Right renal cortex interstitium (tissue), 3 donors: ENCODE results near the gene F10. TPM values are rescaled to one million over a fixed set of nuclear protein-coding genes. Genes with fewer than 3 reads are reported as not detected.
"Not testable (repeated sequence)": the region's sequence is repeated elsewhere in the genome, so short reads cannot be mapped to it uniquely, and the experiment has no call there.

Experiments used
- DNase-seq, 3 donors: peaks; one replicate each; pipeline ENCODE4 v3.0.0-alpha.2; 2013; ENCODE audit warnings: low read depth in 3 of 3, low spot score in 2 of 3
- polyA plus RNA-seq, 3 donors: library from polyadenylated mRNA; unstranded; fragments of 120-200 nt; gene quantifications; one replicate each; pipeline ENCODE4 v1.2.1, GENCODE V29; 2013; ENCODE audit not compliant: insufficient read length in 3 of 3

Gene F10
- 10 to 100 TPM; 16.9 to 20.3 (median 17.7) TPM for polyA plus RNA-seq

DNA sequence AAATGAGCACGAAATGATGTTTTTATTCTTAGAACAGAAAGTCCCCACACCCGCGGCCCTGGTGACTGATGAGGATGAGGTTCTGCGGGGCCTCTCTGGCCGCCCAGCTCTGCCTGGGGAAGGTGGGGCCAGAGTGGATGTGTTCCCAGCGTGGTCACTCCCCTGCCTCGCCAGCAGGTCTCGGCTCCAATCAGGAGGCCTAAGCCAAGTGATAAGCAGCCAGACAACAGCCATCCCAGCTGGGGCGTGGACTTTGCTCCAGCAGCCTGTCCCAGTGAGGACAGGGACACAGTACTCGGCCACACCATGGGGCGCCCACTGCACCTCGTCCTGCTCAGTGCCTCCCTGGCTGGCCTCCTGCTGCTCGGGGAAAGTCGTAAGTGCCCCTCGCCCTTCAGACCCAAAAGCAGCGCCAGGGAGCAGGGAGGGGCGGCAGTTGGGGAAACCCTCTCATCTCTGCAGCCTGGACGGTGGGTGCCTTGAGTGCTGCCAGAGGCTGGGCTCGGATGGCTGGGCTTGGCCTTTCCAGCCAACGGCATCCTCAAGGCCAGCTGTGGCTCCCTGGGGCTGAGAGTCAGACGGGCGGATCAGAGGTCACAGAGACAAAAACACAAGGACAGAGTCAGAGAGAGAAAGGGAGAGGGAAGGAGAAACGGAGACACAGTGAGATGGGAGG is at the start of gene F10:
Gene F10 (plus strand): TSS at position 250 of the 676 bp plus-strand sequence. CDS start 57 bp downstream, at position 307.
- DNase-seq = no peak

DNA sequence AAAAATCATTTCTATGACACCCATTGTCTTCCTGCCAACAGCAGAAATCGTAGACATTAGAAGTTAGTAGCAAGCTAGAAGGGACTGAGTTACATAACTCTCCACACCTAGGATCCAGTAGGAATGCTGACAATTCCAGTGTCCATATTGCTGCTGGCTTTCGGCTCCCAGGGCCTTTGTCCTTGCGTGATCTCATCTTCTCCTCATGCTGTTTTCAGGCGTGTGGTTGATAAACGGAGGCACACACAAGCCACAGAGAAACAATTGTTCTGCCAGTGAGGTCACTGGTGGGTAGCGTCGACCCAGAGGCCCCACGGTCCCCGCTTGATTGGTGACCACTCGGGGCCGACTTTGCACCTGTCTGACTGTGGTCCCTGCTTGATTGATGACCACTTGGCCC is 48.7 kb upstream of the F10 start:
- no peak for DNase-seq

GRCh38 chr13:113074401-113074800 is 48.2 kb upstream of the F10 start:
- DNase-seq = no peak

DNA sequence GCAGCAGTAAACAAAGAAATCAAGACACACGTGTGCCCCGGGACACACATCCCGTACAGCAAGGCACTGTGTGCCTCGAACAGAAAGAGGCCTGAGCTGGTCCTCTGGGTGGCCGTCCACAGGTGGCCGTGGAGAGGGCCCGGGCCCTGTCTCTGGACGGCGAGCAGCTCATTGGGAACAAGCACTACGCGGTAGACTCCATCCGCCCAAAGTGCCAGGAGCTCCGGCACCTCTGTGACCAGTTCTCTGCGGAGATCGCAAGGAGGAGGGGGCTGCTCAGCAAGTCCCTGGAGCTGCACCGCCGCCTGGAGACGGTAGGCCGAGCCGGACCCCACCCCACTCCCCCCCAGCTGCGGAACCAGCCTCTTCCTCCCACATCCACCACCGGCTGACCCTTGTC is 47.7 kb upstream of the F10 start:
- DNase-seq = no peak

DNA sequence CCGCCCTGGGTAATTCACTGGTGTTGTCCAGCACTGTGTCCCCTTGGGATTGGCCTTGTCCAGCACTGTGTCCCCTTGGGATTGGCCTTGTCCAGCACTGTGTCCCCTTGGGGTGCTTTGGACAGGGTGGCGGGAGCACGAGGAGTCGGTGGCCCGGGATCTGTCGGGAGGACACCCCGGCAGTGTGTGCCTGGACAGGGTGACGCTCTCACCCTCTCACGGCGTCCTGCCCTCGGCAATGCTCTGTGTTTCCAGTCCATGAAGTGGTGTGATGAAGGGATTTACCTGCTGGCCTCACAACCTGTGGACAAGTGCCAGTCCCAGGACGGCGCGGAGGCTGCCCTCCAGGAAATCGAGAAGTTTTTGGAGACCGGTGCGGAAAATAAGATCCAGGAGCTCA is 46.9 kb upstream of the F10 start:
- DNase-seq = no peak

- DNase-seq = no peak
Measured at GRCh38 chr13:113076681-113077401, 45.8 kb upstream of the F10 start.

DNA sequence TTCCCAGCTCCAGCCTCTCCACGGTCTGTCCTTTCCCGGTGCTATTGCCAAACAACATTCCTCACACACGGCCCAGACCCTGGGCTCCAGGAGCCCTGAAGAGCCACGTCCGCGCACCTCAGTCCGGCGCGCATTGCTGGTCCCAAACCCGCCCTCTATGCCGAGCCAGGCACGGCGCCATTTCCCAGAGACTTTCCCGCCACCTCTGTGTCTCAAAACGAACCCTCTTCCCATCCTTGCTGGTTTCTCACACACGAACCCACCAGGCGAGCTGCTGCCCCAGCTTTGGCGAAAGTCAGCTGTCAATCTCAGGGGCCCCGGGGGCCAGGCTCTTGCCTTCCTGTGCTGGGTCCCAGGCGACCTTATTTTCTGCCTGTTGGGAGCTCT is 45.0 kb upstream of the F10 start:
- no peak for DNase-seq

- no peak for DNase-seq
Measured at GRCh38 chr13:113077953-113078901, 44.4 kb upstream of the F10 start.

- no peak for DNase-seq
Measured at GRCh38 chr13:113078902-113079780, 43.5 kb upstream of the F10 start.

DNA sequence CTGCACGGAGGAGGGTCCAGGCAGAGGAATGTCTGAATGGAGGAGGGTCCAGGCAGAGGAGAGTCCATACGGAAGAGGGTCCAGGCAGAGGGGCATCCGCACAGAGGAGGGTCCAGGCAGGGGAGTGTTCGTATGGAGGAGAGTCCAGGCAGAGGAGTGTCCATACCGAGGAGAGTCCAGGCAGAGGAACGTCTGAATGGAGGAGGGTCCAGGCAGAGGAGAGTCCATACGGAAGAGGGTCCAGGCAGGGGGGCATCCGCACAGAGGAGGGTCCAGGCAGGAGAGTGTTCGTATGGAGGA is 42.9 kb upstream of the F10 start:
- DNase-seq = not testable (repeated sequence)

- no peak for DNase-seq
Measured at GRCh38 chr13:113080361-113080831, 42.2 kb upstream of the F10 start.

DNA sequence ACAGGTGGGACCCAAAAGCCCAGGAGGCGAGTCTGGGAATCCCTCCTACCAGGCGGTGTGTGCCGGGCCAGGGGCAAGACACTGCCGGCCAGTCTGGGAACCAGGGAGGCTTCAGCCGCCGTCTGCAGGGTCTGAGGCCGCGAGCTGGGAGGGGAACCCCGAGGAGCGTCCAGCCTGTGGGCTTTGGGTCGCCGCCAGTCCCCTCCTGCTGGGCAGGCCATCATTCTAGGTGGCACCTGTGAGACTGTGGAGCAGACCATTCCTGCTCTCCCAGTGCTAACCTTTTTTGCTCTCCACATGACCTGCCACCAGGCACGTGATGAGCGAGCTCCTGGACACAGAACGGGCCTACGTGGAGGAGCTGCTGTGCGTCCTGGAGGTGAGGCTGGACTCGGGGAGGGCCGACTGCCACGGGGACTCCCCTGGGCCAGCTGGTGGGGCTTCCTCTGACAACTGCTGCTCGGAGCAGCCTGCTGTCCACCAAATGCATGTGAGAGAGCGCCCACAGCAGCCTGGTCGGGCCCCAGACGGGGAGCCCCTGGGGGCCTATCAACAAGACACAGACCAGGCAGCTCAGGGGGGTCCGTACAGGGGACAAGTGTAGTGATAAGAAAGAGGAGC is 41.6 kb upstream of the F10 start:
- no peak for DNase-seq

- DNase-seq = no peak
Measured at GRCh38 chr13:113082198-113083021, 40.2 kb upstream of the F10 start.

DNA sequence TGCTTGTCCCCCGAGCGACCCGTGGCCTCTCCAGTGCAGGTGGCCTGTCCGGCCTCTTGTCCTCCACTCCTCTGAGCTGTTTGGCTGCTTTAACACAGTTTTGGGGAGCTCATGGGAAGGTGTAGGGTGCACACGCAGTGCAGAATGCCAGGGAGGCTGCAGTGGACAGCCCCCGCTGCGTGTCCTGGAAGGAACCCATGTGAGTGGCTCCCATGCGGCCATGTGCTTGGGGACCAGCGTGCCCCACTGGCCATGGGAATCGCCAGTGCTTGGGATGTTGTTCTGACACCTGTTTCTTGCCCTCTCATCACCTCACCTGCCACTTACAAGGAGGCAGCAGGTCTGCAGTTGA is 39.6 kb upstream of the F10 start:
- DNase-seq = no peak

DNA sequence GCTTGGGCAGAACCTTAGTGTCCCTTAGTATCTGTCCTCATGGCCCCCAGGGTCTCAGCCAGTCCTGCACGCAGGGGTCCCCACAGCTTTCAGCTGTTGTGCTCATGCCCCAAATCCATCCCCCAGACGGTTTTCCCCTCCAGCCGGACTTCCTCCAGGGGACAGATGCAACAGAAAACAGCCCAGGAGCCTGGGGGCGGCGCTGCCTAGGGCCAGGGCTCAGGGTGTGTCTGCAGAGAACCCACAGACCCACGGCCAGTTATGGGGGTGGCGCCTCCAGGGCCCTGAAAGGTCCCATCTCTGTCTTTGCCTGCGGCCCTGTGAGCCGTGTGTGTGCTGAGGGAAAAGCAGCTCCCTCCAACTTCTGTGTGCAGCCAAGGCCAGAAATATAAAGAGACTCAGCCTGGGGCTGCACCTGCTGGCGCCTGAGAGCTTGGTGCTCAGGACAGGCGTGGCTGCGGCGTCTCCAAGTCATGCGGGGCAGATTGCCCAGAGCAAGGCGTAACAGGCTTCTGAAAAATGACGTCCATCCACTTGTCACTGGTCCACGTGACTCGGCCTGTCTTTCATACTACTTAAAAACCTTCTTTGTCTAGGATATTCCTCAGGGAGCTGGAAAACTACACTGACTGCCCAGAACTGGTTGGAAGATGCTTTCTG is 39.1 kb upstream of the F10 start:
- no peak for DNase-seq

DNA sequence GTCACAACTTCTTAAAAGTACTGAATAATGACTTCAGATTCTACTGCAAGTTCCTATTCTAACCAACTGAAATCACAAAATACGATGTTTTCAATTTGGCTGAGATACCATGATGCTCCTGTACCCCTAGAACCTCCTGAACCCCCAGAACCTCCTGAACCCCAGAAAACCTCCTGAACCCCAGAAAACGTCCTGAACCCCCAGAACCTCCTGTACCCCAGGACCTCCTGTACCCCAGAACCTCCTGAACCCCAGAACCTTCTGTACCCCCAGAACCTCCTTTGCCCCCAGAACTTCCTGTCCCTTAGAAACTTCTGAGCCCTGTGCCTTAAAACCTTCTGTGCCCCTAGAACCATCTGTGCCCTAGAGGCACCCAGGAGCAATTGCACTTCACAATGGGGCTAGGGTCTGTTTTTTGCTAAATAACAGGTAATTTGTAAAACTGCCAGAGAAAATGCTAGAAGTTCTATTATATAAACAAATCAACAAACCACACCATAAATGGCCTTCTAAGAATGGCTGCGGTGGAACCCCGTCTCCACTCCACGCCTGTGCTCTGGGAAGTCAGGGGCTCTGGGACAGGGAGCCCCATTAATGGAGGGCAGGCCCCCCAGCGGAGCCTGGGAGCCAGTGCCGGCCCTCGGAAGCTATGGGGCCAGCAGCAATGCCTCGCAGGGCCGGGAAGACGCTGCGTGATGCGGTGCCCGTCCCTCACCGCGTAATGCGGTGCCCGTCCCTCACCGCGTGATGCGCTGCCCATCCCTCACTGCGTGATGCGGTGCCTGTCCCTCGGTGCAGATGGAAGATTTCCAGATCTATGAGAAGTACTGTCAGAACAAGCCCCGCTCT is 38.3 kb upstream of the F10 start:
- no peak for DNase-seq

DNA sequence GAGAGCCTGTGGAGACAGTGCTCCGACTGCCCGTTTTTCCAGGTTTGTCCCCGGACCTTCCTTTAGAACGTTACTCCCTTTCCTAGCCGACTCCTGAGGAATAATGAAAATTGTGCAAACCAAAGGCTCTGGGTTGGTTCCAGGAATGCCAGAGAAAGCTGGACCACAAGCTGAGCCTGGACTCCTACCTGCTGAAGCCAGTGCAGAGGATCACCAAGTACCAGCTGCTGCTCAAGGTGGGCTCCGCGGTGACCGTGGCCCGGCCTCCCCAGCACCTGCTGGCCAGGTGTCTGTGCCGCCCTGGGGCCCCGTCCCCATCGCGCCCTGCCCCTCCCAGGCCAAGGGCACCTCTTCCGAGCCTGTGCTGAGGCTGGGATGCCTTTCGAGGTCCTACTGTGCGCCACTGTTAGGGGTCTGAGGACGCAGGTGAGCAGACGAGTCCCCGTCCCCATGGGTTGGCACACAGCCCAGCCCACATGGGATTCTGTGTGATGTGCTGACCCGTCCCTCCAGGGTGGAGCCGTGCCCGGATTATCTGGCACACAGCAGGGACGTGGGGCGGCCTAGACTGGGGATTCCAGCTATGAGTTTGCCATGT is 37.6 kb upstream of the F10 start:
- DNase-seq = no peak
